Vagina (tissue), 2 donors: ENCODE measurements around the gene SLC13A3. TPM values are rescaled to one million over a fixed set of nuclear protein-coding genes. Genes with fewer than 3 reads are reported as not detected.

Experiments
- DNase-seq, 2 donors: peaks; one replicate each; pipeline ENCODE4 v3.0.0-alpha.2; 2017; ENCODE audit errors: extremely low spot score in 2 of 2
- H3K27ac ChIP-seq: fragments of 200-600 bp; sonication (generic); one replicate; pipeline ENCODE4 v1.5.1; 2019
- H3K27me3 ChIP-seq: fragments of 200-600 bp; sonication (generic); one replicate; pipeline ENCODE4 v1.5.1; 2019
- H3K36me3 ChIP-seq, 2 donors: fragments of 200-600 bp; sonication (generic); one replicate each; pipeline ENCODE4 v1.5.1; 2017 to 2019
- H3K4me1 ChIP-seq: fragments of 200-600 bp; sonication (generic); one replicate; pipeline ENCODE4 v1.5.1; 2019
- H3K4me3 ChIP-seq, 2 donors: fragments of 200-600 bp; sonication (generic); 1 replicate in 1 of 2; 2 replicates in 1 of 2; pipeline ENCODE4 v1.5.1; 2016 to 2019
- H3K9me3 ChIP-seq: fragments of 200-600 bp; sonication (generic); one replicate; pipeline ENCODE4 v1.5.1; 2019
- POLR2A ChIP-seq, 2 donors: fragments of 450-650 bp; IDR thresholded peaks; one replicate each; pipeline ENCODE4 v1.6.1; 2017; ENCODE audit warnings: antibody characterized with exemption in 2 of 2, mild to moderate bottlenecking in 2 of 2, moderate library complexity in 2 of 2
- POLR2AphosphoS5 ChIP-seq, 2 donors: sonication (generic); formaldehyde crosslinking; IDR thresholded peaks; one replicate each; pipeline ENCODE4 v1.9.0; 2017; ENCODE audit warnings: antibody characterized with exemption in 2 of 2, mild to moderate bottlenecking in 2 of 2, low read depth in 1 of 2; ENCODE audit not compliant: insufficient read depth in 1 of 2
- intact Hi-C: fragments of 100-400 bp; cut with DNase I; formaldehyde crosslinking; loops from one replicate; pipeline ENCODE4 v1.15.1; 2023
- total RNA-seq: library from RNA; depleted of rRNA; stranded (reverse); fragments of >200 nt; gene quantifications from one replicate; pipeline ENCODE4 v1.2.3, GENCODE V29; 2016
- TF ChIP-seq, protein P1 (sequence below), 3 experiments: fragments of 450-650 bp in 2 of 3; fragments of 200-600 bp in 1 of 3; sonication (generic) in 1 of 3; IDR thresholded peaks; one replicate each; pipeline ENCODE4 v1.5.1; 2017 to 2019; ENCODE audit warnings: antibody characterized with exemption in 3 of 3, mild to moderate bottlenecking in 2 of 3, moderate library complexity in 2 of 3

Gene SLC13A3
- total RNA-seq, 1 donor from 2014 or later: 1.2 TPM

DNA sequence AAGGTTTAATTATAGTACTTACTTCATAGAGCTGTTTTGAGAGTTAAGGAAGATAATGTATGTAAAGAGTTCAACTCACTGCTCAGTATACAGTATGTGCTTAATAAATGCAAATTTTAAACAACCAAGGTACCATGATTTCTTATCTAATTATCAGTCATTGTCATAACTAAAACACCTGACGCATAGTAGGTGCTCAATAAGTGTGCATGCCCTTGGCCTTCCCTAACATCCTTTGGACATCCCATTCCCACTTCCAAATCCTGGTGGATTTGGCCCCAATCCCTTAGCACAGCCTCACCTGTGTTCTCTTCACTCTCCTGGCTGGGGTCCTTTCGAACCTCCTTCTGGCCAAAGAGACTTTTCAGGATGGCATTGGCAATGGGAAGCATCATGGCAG is 41.1 kb downstream of the SLC13A3 start:
- Histone ChIP-seq H3K27ac (no peak overlapping the region), H3K4me1 (no peaks in the 10 kb centered on the region), H3K27me3 (no peaks in the 10 kb centered on the region), H3K4me3 (no peak overlapping the region), H3K9me3 (no peaks in the 10 kb centered on the region), H3K36me3 (no peaks in the 10 kb centered on the region)
- TF ChIP-seq, protein P1, sequence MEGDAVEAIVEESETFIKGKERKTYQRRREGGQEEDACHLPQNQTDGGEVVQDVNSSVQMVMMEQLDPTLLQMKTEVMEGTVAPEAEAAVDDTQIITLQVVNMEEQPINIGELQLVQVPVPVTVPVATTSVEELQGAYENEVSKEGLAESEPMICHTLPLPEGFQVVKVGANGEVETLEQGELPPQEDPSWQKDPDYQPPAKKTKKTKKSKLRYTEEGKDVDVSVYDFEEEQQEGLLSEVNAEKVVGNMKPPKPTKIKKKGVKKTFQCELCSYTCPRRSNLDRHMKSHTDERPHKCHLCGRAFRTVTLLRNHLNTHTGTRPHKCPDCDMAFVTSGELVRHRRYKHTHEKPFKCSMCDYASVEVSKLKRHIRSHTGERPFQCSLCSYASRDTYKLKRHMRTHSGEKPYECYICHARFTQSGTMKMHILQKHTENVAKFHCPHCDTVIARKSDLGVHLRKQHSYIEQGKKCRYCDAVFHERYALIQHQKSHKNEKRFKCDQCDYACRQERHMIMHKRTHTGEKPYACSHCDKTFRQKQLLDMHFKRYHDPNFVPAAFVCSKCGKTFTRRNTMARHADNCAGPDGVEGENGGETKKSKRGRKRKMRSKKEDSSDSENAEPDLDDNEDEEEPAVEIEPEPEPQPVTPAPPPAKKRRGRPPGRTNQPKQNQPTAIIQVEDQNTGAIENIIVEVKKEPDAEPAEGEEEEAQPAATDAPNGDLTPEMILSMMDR (IDR thresholded peaks at IDR 0.05): no peak
- TF ChIP-seq POLR2A (IDR thresholded peaks at IDR 0.05): no peak
- TF ChIP-seq POLR2AphosphoS5 (IDR thresholded peaks at IDR 0.05; ENCODE audit: insufficient read depth in 1 of 2, low read depth in 1 of 2): no peak
- intact Hi-C loops: no loop called here
- no peak for DNase-seq

DNA sequence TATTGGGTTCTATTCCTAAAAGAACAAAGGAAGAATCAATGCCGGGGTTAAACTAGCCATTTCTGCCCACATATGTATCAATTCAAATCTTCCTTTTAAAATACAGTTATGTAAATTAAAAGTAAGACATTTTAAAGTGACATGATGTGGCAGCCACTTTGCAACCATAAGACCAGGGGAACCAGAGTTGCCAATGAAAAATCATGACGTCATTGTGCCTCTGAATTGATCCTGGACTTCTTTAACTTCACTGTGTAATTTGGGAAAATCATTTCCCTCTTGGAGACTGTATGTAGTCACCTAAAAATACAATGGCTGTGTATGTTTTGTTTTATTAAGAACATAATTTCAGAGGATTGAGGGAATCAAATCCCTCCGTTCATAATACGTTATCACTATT is 42.2 kb downstream of the SLC13A3 start:
- DNase-seq: no peak
- H3K27ac ChIP-seq: no peak overlapping the region
- H3K27me3 ChIP-seq: no peaks in the 10 kb centered on the region
- no peaks in the 10 kb centered on the region for H3K36me3 ChIP-seq
- no peak overlapping the region for H3K4me3 ChIP-seq
- no peaks in the 10 kb centered on the region for H3K4me1 ChIP-seq
- intact Hi-C loops: no loop called here
- no peaks in the 10 kb centered on the region for H3K9me3 ChIP-seq
- no peak for TF ChIP-seq POLR2AphosphoS5 (IDR thresholded peaks at IDR 0.05; ENCODE audit: insufficient read depth in 1 of 2, low read depth in 1 of 2)
- TF ChIP-seq, protein P1 (IDR thresholded peaks at IDR 0.05): no peak
- no peak for TF ChIP-seq POLR2A (IDR thresholded peaks at IDR 0.05)

DNA sequence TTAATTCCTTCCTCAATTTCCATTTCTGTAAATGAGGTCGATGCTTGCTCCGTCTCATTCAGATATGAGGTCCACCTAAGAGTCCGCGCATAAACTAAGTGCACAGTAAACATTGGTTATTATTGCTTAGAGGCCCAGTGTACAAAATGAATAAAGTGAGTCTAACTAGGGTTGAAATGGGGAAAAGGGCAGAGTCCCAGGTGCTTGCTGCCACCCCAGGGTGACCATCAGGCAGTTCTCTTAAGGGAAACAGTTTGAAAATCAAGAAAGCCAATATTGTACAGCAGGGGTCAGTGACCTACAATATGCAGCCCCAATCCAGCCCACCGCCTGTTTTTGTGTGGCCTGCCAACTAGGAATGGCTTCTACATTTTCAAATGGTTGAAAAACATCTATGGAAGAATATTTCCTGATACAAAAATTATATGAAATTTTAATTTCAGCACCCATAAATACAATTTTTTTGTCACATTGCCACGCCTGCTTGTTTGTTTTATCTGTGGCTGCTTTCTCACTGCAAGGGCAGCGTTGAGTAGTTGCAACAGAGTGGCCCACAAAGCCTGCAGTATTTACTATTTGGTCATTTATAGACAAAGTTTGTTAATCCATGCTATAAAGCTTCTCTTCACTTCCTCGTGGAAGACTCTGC is 43.3 kb downstream of the SLC13A3 start:
- intact Hi-C loops: no loop called here

DNA sequence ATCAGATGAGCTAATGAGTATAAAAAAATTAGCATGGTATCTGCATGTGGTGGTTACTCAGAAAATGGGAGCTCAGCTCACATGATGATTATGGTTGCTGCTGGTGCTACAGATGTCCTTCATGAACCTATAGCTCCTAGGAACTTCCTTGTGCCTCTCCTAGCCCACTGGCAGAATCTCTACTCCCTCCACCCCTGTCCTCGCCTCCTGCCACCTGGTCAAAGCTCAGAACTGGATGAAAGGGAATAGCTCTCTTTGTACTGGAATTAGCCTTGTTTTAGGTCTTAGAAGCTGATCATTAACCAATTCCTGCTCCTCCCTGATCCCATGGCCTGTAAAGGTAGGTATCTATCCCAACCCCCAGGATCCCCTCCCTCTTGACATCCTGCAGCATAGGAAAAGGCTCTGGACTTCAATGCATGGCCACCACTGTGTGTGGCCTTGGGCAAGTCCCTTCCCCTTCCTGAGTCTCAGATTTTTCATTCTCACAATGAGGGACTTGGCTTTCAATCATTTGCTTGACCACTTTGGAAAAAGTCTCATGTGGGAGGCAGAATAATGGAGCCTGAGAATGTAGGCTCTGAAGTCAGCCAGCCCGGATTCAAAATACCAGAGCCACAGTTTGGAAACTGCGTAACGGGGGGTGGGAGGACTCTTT is 43.9 kb downstream of the SLC13A3 start:
- no peak for DNase-seq
- Histone ChIP-seq H3K9me3 (no peaks in the 10 kb centered on the region), H3K36me3 (no peaks in the 10 kb centered on the region), H3K27me3 (no peaks in the 10 kb centered on the region), H3K27ac (no peak overlapping the region), H3K4me3 (no peak overlapping the region), H3K4me1 (no peaks in the 10 kb centered on the region)
- TF ChIP-seq, protein P1 (IDR thresholded peaks at IDR 0.05): no peak
- TF ChIP-seq POLR2A (IDR thresholded peaks at IDR 0.05): no peak
- TF ChIP-seq POLR2AphosphoS5 (IDR thresholded peaks at IDR 0.05; ENCODE audit: insufficient read depth in 1 of 2, low read depth in 1 of 2): no peak
- intact Hi-C loops: no loop called here

More for the DNA sequence above, 43.3 kb downstream of the SLC13A3 start:
- no peaks in the 10 kb centered on the region for H3K36me3 ChIP-seq
- H3K9me3 ChIP-seq: no peaks in the 10 kb centered on the region
- DNase-seq: no peak
- TF ChIP-seq, protein P1 (IDR thresholded peaks at IDR 0.05): no peak
- TF ChIP-seq POLR2AphosphoS5 (IDR thresholded peaks at IDR 0.05; ENCODE audit: insufficient read depth in 1 of 2, low read depth in 1 of 2) (no peak), POLR2A (IDR thresholded peaks at IDR 0.05) (no peak)
- no peak overlapping the region for H3K27ac ChIP-seq
- H3K27me3 ChIP-seq: no peaks in the 10 kb centered on the region
- no peaks in the 10 kb centered on the region for H3K4me1 ChIP-seq
- H3K4me3 ChIP-seq: no peak overlapping the region

DNA sequence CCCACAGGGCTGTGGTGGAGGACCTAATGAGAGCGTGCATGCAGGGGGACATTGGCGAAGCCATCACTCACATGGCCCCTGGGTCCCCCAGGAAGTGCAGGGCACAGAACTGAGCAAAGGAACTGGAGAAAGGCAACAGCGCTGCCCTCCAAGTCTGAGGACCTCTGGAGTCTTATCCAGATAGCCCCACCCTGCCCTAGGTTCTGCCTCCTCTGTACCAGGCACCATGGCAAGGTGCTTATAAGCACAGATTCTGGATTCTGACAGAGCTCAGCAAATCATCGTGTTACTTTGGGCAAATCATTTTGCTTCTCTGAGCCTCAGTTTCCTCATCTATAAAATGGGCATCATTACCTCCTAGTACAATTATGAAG is 44.5 kb downstream of the SLC13A3 start:
- no peak overlapping the region for H3K4me3 ChIP-seq
- DNase-seq: no peak
- H3K9me3 ChIP-seq: no peaks in the 10 kb centered on the region
- H3K27me3 ChIP-seq: no peaks in the 10 kb centered on the region
- H3K36me3 ChIP-seq: no peaks in the 10 kb centered on the region
- TF ChIP-seq POLR2A (IDR thresholded peaks at IDR 0.05): no peak
- TF ChIP-seq, protein P1 (IDR thresholded peaks at IDR 0.05): no peak
- intact Hi-C loops: no loop called here
- no peaks in the 10 kb centered on the region for H3K4me1 ChIP-seq
- no peak overlapping the region for H3K27ac ChIP-seq
